ENCODE data around the gene CRYGN.

- TF ChIP-seq CTCF (conservative IDR thresholded peaks at IDR 0.05 in 1 of 2, IDR thresholded peaks at IDR 0.05 in 1 of 2; ENCODE audit: extremely low read depth in 1 of 2, insufficient read depth in 1 of 2, low read depth in 1 of 2, low read length in 2 of 2), result no peak
- TF ChIP-seq EZH2 (IDR thresholded peaks at IDR 0.05; ENCODE audit: borderline replicate concordance, low read length), result no peak
Observed at GRCh38 chr7:151399305-151399601, 40.7 kb downstream of the CRYGN start.
